PC-3 (cell line): ENCODE results near the gene TGIF1. TPM values are rescaled to one million over a fixed set of nuclear protein-coding genes. Genes with fewer than 3 reads are reported as not detected.
A peak's percentile ranks its signal among the peaks of the same experiment; 100 is the strongest.

Source experiments
- ATAC-seq: fragments of 200-7000 bp; cut with Tn5 transposase; 2 replicates; pipeline ENCODE4 v1.9.1; 2020; ENCODE audit warnings: mild to moderate bottlenecking, moderate library complexity
- BruUV-seq: library from RNA; stranded (reverse); fragments of 400-500 nt; replicated peaks from 2 replicates; lab custom pipeline; 2021; lab: Mats Ljungman, UMichigan
- CTCF ChIA-PET: fragments of 300-600 bp; sonication (Branson Sonifier 250); formaldehyde crosslinking; loops from one replicate; lab custom pipeline; 2022; ENCODE audit warnings: antibody characterized with exemption; lab: Charles Lee
- POLR2A ChIA-PET: fragments of 300-600 bp; sonication (Branson Sonifier 250); formaldehyde crosslinking; loops from one replicate; lab custom pipeline; 2022; ENCODE audit warnings: antibody characterized with exemption; ENCODE audit not compliant: unreplicated experiment; lab: Charles Lee
- DNase-seq: peaks from one replicate; pipeline ENCODE4 v3.0.0-alpha.2; 2015
- H2AFZ ChIP-seq: fragments of 300-600 bp; sonication (generic); 2 replicates; pipeline ENCODE4 v1.6.0; 2016; ENCODE audit warnings: antibody characterized with exemption, low read length
- H3F3A ChIP-seq: fragments of 300-600 bp; sonication (generic); one replicate; pipeline ENCODE4 v1.6.0; 2017; ENCODE audit warnings: antibody characterized with exemption, low read length, control low read depth, mild to moderate bottlenecking; ENCODE audit not compliant: unreplicated experiment
- H3K27ac ChIP-seq: fragments of 300-600 bp; sonication (generic); 2 replicates; pipeline ENCODE4 v1.5.1; 2016; ENCODE audit warnings: mild to moderate bottlenecking, low read length
- H3K27me3 ChIP-seq: fragments of 300-600 bp; sonication (generic); 2 replicates; pipeline ENCODE4 v1.6.1; 2016; ENCODE audit warnings: low read length, mixed read lengths
- H3K36me3 ChIP-seq: fragments of 300-600 bp; sonication (generic); 2 replicates; pipeline ENCODE4 v1.6.1; 2016; ENCODE audit warnings: low read depth, mixed run types, low read length, mixed read lengths
- H3K4me1 ChIP-seq: fragments of 300-600 bp; sonication (generic); 2 replicates; pipeline ENCODE4 v1.5.1; 2016; ENCODE audit warnings: low read length; ENCODE audit not compliant: insufficient read depth
- H3K4me2 ChIP-seq: fragments of 300-600 bp; sonication (generic); 2 replicates; pipeline ENCODE4 v1.6.0; 2016; ENCODE audit warnings: low read length
- H3K4me3 ChIP-seq: fragments of 300-600 bp; sonication (generic); 2 replicates; pipeline ENCODE4 v1.5.1; 2016; ENCODE audit warnings: mild to moderate bottlenecking, low read length, mixed read lengths
- H3K79me2 ChIP-seq: fragments of 300-600 bp; sonication (generic); 2 replicates; pipeline ENCODE4 v1.6.1; 2017; ENCODE audit warnings: low read length, mixed read lengths
- H3K9ac ChIP-seq: fragments of 300-600 bp; sonication (generic); 2 replicates; pipeline ENCODE4 v1.6.0; 2016; ENCODE audit warnings: mild to moderate bottlenecking, low read length
- H3K9me2 ChIP-seq: fragments of 300-600 bp; sonication (generic); replicated peaks from 2 replicates; pipeline ENCODE4 v1.6.1; 2016; ENCODE audit warnings: mixed run types, low read length, mixed read lengths
- H3K9me3 ChIP-seq: fragments of 300-600 bp; sonication (generic); 2 replicates; pipeline ENCODE4 v1.6.1; 2016; ENCODE audit warnings: low read length, mixed read lengths
- H4K20me1 ChIP-seq: fragments of 300-600 bp; sonication (generic); 2 replicates; pipeline ENCODE4 v1.6.1; 2016; ENCODE audit warnings: low read length, mixed read lengths
- CTCF ChIP-seq: fragments of 300-600 bp; sonication (generic); conservative IDR thresholded peaks from 2 replicates; pipeline ENCODE4 v1.5.1; 2017; ENCODE audit warnings: antibody characterized with exemption, low read depth, mild to moderate bottlenecking, low read length
- EZH2 ChIP-seq: fragments of 300-600 bp; sonication (generic); IDR thresholded peaks from one replicate; pipeline ENCODE4 v1.6.1; 2017; ENCODE audit warnings: antibody characterized with exemption, mild to moderate bottlenecking, low read length; ENCODE audit not compliant: unreplicated experiment
- EZH2phosphoT487 ChIP-seq: fragments of 300-600 bp; sonication (generic); IDR thresholded peaks from 2 replicates; pipeline ENCODE4 v1.6.1; 2018; ENCODE audit warnings: mild to moderate bottlenecking, antibody characterized with exemption, low read length, borderline replicate concordance
- intact Hi-C: fragments of 100-400 bp; cut with micrococcal nuclease; formaldehyde crosslinking; loops from 2 replicates; pipeline ENCODE4 v1.9.0; 2023
- total RNA-seq: library from RNA; depleted of rRNA; stranded (reverse); fragments of >200 nt; gene quantifications from 2 replicates; pipeline ENCODE4 v1.2.3, GENCODE V29; 2014

TGIF1 gene
- total RNA-seq, 1 experiment from 2014 or later: 114 TPM

GRCh38 chr18:3480827-3481573 is 31.0 kb downstream of the TGIF1 start:
- DNase-seq (no peak), ATAC-seq (no peak)
- ChIA-PET CTCF (interaction anchor here (0.9 kb wide), 1 partner anchor 185 kb away, joined by 3 read pairs; no protein-coding TSS in a partner anchor), POLR2A (interaction anchor here (0.6 kb wide), 1 partner anchor 16 kb away, joined by 5 read pairs; no protein-coding TSS in a partner anchor)
- intact Hi-C loops: no loop called here
- BruUV-seq: no TSS peak
- H3K79me2 ChIP-seq: no peaks in the 10 kb centered on the region
- no peak overlapping the region for H3K4me2 ChIP-seq
- no peaks in the 10 kb centered on the region for H3K27me3 ChIP-seq
- H3K36me3 ChIP-seq: no peaks in the 10 kb centered on the region
- no peaks in the 10 kb centered on the region for H3K9me2 ChIP-seq
- H2AFZ ChIP-seq: no peak overlapping the region
- H3K4me3 ChIP-seq: no peak overlapping the region
- H3K4me1 ChIP-seq: 0 out of 2 replicates have a peak, but pooled peaks cover 9% of the 10 kb centered on the region
- no peak overlapping the region for H3K9ac ChIP-seq
- H3K9me3 ChIP-seq: no peaks in the 10 kb centered on the region
- no peak overlapping the region for H3K27ac ChIP-seq
- no peaks in the 10 kb centered on the region for H4K20me1 ChIP-seq
- TF ChIP-seq EZH2phosphoT487 (no peak), EZH2 (no peak), CTCF (no peak)
- no peaks in the 10 kb centered on the region for H3F3A ChIP-seq

GRCh38 chr18:3481696-3482210 is 31.8 kb downstream of the TGIF1 start:
- peak; percentile 54 for DNase-seq
- H3F3A ChIP-seq: no peaks in the 10 kb centered on the region
- no peaks in the 10 kb centered on the region for H4K20me1 ChIP-seq
- no peak overlapping the region for H3K9ac ChIP-seq
- ATAC-seq: peak; percentile 79
- TF ChIP-seq CTCF (peak; percentile 75), EZH2phosphoT487 (no peak)
- intact Hi-C loops: no loop called here
- no peaks in the 10 kb centered on the region for H3K36me3 ChIP-seq
- no peak overlapping the region for H3K4me2 ChIP-seq
- ChIA-PET POLR2A (interaction anchor here (0.5 to 0.6 kb wide), 2 partner anchors 16 to 202 kb away, joined by 3 to 5 read pairs; no protein-coding TSS in a partner anchor), CTCF (interaction anchor here (0.6 to 0.9 kb wide), 2 partner anchors 57 to 185 kb away, joined by 3 read pairs; no protein-coding TSS in a partner anchor)
- no TSS peak for BruUV-seq
- no peaks in the 10 kb centered on the region for H3K9me3 ChIP-seq
- H3K27me3 ChIP-seq: no peaks in the 10 kb centered on the region
- no peak overlapping the region for H2AFZ ChIP-seq
- H3K79me2 ChIP-seq: no peaks in the 10 kb centered on the region
- no peaks in the 10 kb centered on the region for H3K9me2 ChIP-seq
- 0 out of 2 replicates have a peak, but pooled peaks cover 9% of the 10 kb centered on the region for H3K4me1 ChIP-seq
- H3K4me3 ChIP-seq: no peak overlapping the region
- H3K27ac ChIP-seq: no peak overlapping the region
